Keratinocyte (primary cell): ENCODE measurements around the gene PKNOX2.

ENCODE experiments used
- CTCF ChIP-seq, 3 experiments: IDR thresholded peaks in 1 of 3; conservative IDR thresholded peaks in 1 of 3; optimal IDR thresholded peaks in 1 of 3; 2 replicates in 2 of 3; 3 replicates in 1 of 3; pipeline versions ENCODE3 to v1.5.1; 2011; ENCODE audit warnings: low read length in 3 of 3, mild to moderate bottlenecking in 3 of 3, moderate library complexity in 2 of 3, control low read depth in 1 of 3, inconsistent platforms in 1 of 3; ENCODE audit not compliant: insufficient read depth in 2 of 3; ENCODE audit errors: extremely low read depth in 1 of 3
- EZH2 ChIP-seq: IDR thresholded peaks from one replicate; pipeline ENCODE4 v1.6.1; 2012; ENCODE audit warnings: inconsistent platforms, mild to moderate bottlenecking, low read length, moderate library complexity

GRCh38 chr11:125174057-125174456 lies 9.5 kb downstream of the PKNOX2 start:
- TF ChIP-seq CTCF (optimal IDR thresholded peaks at IDR 0.05 in 1 of 3, IDR thresholded peaks at IDR 0.05 in 1 of 3, conservative IDR thresholded peaks at IDR 0.05 in 1 of 3; ENCODE audit: extremely low read depth in 1 of 3, insufficient read depth in 2 of 3, low read length in 3 of 3) (no peak), EZH2 (no peak)
